Activated gamma-delta T cell treated with Interleukin-2 at 50 U/mL for 16 hours (primary cell): ENCODE data around the gene CELA3A.
"Not testable (repeated sequence)": the region's sequence is repeated elsewhere in the genome, so short reads cannot be mapped to it uniquely, and the experiment has no call there.

Source experiments
- DNase-seq: peaks from one replicate; pipeline ENCODE4 v3.0.0-alpha.2; 2020

Gene CELA3A

GRCh38 chr1:22001409-22001808, at the start of gene CELA3A:
TSS of gene CELA3A (plus strand) at chr1:22001657. CDS start at chr1:22001675, 18 bp downstream.
- no peak for DNase-seq

GRCh38 chr1:21952786-21953520, 48.5 kb upstream of the CELA3A start:
- DNase-seq, result no peak

GRCh38 chr1:21955058-21955457, 46.4 kb upstream of the CELA3A start:
- DNase-seq, result no peak

- DNase-seq, result no peak
Observed at GRCh38 chr1:21955501-21956281, 45.8 kb upstream of the CELA3A start.

GRCh38 chr1:21956720-21957552, 44.5 kb upstream of the CELA3A start:
- peak; percentile 36 for DNase-seq

GRCh38 chr1:21961337-21961736, 40.1 kb upstream of the CELA3A start:
- no peak for DNase-seq

- DNase-seq, result no peak
Observed at GRCh38 chr1:21961799-21962198, 39.7 kb upstream of the CELA3A start.

- DNase-seq, result peak; percentile 81
Observed at GRCh38 chr1:21963477-21964217, 37.8 kb upstream of the CELA3A start.

GRCh38 chr1:21966247-21967000, 35.0 kb upstream of the CELA3A start:
- no peak for DNase-seq

- DNase-seq, result not testable (repeated sequence)
Observed at GRCh38 chr1:21967216-21967615, 34.2 kb upstream of the CELA3A start.

GRCh38 chr1:21969066-21969465, 32.4 kb upstream of the CELA3A start:
- not testable (repeated sequence) for DNase-seq

GRCh38 chr1:21970523-21970922, 30.9 kb upstream of the CELA3A start:
- DNase-seq, result not testable (repeated sequence)

- not testable (repeated sequence) for DNase-seq
Observed at GRCh38 chr1:21972973-21973441, 28.4 kb upstream of the CELA3A start.

GRCh38 chr1:21973948-21974347, 27.5 kb upstream of the CELA3A start:
- not testable (repeated sequence) for DNase-seq

- DNase-seq, result not testable (repeated sequence)
Observed at GRCh38 chr1:21974699-21975098, 26.8 kb upstream of the CELA3A start.

- DNase-seq, result not testable (repeated sequence)
Observed at GRCh38 chr1:21975296-21975695, 26.2 kb upstream of the CELA3A start.

- not testable (repeated sequence) for DNase-seq
Observed at GRCh38 chr1:21976703-21977239, 24.7 kb upstream of the CELA3A start, which contains the start of gene CELA3B. TSS of gene CELA3B (plus strand) at chr1:21977022. CDS start at chr1:21977040, 18 bp downstream.

- not testable (repeated sequence) for DNase-seq
Observed at GRCh38 chr1:21978209-21978608, 23.2 kb upstream of the CELA3A start.

- DNase-seq, result not testable (repeated sequence)
Observed at GRCh38 chr1:21980515-21981220, 20.8 kb upstream of the CELA3A start.

- DNase-seq, result not testable (repeated sequence)
Observed at GRCh38 chr1:21981253-21981652, 20.2 kb upstream of the CELA3A start.
